22Rv1 (cell line): ENCODE results near the gene HOXA13.

Experiments used
- H3K27ac ChIP-seq: fragments of 450-650 bp; 2 replicates; pipeline ENCODE4 v1.5.1; 2017
- ZFX ChIP-seq: fragments of 450-650 bp; IDR thresholded peaks from 2 replicates; pipeline ENCODE4 v1.6.1; 2017; ENCODE audit warnings: antibody characterized with exemption, borderline replicate concordance
- TF ChIP-seq, protein P1 (sequence below): fragments of 450-650 bp; IDR thresholded peaks from 2 replicates; pipeline ENCODE4 v1.5.1; 2017; ENCODE audit warnings: mild to moderate bottlenecking

HOXA13 gene

DNA sequence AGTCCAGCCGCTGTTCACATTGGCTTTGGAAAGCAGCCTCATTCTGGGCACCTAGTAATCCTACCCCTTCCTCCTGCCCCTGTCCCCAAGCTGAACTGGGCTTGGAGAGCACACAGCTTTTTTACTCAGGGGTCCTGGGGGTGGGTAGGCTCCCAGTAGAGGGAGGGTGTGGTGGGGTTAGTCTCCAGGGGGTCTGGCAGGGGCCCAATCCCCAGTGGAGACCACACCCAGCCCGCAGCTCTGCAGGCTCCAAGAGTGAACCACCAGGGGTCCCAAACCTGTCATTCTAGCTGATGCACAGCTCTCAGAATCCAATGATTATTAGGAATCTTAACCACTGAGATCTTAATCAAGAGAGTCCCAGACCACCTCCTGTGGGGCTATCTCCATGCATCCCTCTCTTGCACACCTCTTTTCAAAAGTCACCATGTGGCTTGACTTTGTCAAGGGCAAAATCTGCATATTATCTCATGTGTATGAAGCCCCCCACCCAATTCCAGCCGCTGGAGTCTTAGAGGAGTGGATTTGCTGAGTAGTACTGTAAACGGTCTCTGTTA is 17.5 kb downstream of the HOXA13 start:
- TF ChIP-seq, protein P1, sequence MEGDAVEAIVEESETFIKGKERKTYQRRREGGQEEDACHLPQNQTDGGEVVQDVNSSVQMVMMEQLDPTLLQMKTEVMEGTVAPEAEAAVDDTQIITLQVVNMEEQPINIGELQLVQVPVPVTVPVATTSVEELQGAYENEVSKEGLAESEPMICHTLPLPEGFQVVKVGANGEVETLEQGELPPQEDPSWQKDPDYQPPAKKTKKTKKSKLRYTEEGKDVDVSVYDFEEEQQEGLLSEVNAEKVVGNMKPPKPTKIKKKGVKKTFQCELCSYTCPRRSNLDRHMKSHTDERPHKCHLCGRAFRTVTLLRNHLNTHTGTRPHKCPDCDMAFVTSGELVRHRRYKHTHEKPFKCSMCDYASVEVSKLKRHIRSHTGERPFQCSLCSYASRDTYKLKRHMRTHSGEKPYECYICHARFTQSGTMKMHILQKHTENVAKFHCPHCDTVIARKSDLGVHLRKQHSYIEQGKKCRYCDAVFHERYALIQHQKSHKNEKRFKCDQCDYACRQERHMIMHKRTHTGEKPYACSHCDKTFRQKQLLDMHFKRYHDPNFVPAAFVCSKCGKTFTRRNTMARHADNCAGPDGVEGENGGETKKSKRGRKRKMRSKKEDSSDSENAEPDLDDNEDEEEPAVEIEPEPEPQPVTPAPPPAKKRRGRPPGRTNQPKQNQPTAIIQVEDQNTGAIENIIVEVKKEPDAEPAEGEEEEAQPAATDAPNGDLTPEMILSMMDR: no peak
- TF ChIP-seq ZFX: no peak
- H3K27ac ChIP-seq: no peak overlapping the region

DNA sequence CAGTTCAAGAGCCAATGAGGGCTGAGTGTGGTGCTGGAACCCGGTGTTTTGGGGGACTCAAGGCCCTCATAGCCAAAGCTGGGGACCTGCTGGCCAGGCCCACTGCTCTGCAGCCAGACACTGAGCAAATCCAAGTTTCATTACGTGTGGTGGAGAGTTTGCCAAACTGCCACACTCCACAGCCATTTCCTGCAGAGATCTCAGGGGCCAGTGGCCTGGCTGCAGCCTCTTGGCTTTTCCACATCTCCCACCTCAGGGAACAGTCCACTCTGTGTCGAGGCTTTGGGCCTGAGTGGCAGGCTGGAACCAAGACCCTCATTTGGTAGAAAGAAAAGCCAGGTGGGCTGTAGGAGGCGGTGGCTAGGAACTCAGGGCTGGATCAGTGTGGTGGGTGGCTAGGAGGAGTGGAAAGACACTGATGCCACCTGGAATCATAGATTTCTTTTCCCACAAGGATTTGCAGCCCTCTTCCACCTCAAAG is 18.1 kb downstream of the HOXA13 start:
- H3K27ac ChIP-seq: no peak overlapping the region
- TF ChIP-seq, protein P1: no peak
- TF ChIP-seq ZFX: no peak

DNA sequence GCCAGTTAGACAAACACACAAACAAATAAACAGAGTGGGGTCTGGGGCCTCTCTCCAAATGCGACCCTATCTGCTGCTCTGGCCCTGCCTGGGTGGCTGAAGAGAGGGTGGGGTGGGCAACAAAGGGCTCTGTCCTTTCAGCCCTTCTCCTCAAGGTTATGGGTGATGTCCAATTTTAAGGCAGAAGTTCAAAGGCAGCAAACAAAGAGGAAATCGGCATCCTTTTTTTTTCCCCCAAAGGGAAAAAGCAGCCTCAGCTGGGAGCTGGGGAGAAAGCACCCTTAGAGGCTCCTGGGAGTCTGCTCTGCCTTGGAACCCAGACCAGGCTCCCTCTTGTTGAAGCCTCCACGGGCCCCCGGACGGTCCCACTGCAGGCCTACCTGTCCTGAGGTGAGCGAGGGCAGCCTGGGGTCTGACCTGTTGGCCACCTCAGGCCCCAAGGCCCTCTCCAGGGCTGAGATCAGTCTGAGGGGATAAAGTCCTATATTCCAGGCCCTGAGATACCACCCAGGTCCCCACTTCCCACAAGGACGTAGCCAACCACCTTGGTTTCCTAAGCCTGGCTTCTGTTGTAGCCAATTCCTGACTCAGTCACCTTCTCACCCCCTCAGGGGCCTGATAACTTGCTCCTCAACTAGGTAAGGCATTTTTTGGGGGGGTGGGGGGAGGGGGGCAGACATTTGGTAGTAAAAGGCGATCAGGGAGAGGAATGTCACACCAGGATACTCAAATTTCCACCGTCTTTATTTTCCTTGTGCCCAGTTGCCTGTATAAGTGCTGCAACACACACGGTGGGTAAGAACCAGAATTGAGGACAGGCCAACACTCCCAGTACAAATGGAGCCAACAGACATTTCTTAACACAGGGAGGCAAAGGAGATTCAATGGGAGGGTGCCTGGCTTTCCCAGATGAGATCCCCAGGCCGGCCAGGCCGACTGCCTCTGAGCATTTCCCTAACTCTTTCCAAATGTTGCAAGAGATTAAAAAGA is 19.2 kb downstream of the HOXA13 start:
- TF ChIP-seq ZFX: no peak
- TF ChIP-seq, protein P1: no peak
- peak overlapping the region; percentile 46; the same call in 1 of the 2 replicates for H3K27ac ChIP-seq

DNA sequence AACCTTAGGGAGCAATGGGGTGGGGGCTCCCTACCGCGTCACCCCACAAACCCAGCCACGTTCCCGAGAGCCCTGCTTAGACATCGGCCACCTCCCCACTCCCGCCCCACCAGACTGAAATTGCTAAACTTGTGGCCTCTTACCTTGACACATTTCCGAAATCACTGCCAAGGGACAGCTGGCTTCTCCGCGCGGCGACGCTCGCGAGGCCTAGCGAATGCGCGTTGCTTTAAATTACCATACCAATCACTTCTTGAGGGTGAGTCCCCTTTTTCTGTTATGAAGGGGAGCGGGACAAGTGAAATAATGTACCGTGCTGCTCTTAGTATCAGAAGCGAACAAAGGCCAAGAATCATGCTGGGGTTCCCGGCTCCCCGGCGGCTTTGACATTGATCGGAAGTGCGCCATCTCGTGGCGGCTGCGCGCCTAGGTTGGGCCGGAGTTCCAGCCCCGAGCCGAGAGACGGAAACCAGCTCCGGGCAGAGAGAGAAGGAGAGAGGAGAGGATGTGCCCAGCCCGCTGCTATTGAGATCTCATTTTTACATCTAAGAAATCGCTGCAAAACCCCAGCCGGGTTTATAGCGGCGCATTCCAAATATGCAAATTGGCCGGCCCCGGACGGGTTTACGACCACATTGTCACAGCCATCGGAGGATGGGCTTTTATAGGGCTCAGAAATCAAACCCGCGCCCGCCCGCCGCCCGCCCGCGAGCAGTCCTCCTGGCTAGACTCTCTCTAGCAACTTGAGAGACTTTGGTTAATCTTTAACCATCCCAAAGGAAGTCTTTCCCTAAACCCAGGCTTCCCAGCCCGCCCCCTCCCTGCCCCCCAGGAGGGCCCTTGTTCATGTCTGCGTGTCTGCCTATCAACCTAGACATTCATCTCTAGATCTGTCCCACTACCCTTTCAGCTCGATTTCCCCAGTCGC is 20.1 kb downstream of the HOXA13 start:
- peak overlapping the region; percentile 46 for H3K27ac ChIP-seq
- TF ChIP-seq ZFX: no peak
- TF ChIP-seq, protein P1: peak; percentile 100

DNA sequence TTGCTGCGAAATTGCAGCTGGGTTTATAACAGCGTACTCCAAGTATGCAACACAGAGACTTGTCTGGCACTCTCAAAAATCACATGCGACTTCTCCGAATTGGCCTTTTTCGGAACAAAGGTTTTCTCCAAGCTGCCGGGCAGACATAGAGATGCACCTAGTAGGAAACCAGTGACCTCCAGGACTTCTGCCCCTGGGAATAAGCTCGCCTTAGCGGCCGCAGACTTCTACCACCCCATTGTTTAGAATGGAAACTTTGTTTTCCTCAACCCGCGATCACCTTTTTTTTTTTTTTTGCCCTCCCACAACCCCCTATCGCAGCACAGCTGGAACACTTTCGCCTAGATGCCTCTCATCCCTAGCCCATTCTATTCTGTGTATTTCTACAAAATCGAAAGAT is 20.9 kb downstream of the HOXA13 start:
- TF ChIP-seq, protein P1: no peak
- TF ChIP-seq ZFX: no peak
- 0 out of 2 replicates have a peak overlapping the region, but pooled peaks have one; percentile 46 for H3K27ac ChIP-seq

DNA sequence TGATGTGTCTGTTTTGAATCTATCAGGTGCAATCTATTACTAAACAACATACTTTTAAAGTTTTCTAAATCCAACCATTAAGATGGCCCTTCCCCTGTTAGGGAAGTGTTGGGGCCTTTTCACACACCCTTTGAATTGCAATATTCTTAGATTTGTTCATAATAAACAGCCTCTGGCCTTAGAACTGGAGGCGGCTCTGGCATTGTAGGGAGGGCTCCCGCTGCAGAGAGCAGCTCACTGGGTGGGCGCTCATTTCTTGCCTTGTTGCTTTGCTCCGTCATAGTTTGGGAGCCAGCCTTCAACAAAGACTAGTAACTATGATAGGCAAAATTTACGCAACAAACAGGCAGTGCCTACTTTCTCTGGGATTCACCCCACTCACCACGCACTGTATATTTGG is 21.5 kb downstream of the HOXA13 start:
- H3K27ac ChIP-seq: no peak overlapping the region

More for the DNA sequence above, 21.5 kb downstream of the HOXA13 start:
- TF ChIP-seq, protein P1: no peak
- TF ChIP-seq ZFX: no peak
